Endothelial cell of umbilical vein (primary cell): ENCODE results near the gene EHMT1.

ENCODE experiments used
- CTCF ChIP-seq, 2 donors: IDR thresholded peaks; 1 replicate in 1 of 2; 2 replicates in 1 of 2; pipeline ENCODE4 v1.5.1; 2011; ENCODE audit warnings: low read length in 2 of 2, mild to moderate bottlenecking in 2 of 2, moderate library complexity in 2 of 2, control low read depth in 1 of 2, inconsistent platforms in 1 of 2, low read depth in 1 of 2; ENCODE audit not compliant: insufficient read depth in 1 of 2; ENCODE audit errors: extremely low read depth in 1 of 2
- EZH2 ChIP-seq: IDR thresholded peaks from 2 replicates; pipeline ENCODE4 v1.6.1; 2012; ENCODE audit warnings: borderline replicate concordance, low read depth, mild to moderate bottlenecking, moderate library complexity, low read length, inconsistent platforms; ENCODE audit not compliant: severe bottlenecking
- FOS ChIP-seq: IDR thresholded peaks from 2 replicates; pipeline ENCODE4 v1.6.1; 2011; ENCODE audit warnings: mild to moderate bottlenecking, low read length, moderate library complexity, borderline replicate concordance; ENCODE audit not compliant: insufficient read depth
- GATA2 ChIP-seq: IDR thresholded peaks from 2 replicates; pipeline ENCODE4 v1.7.0; 2011; ENCODE audit warnings: low read depth, mild to moderate bottlenecking, moderate library complexity, mixed read lengths, low read length; ENCODE audit not compliant: insufficient read length, insufficient read depth
- MAX ChIP-seq: IDR thresholded peaks from 2 replicates; pipeline ENCODE4 v1.6.1; 2011; ENCODE audit not compliant: insufficient read depth, insufficient read length
- MYC ChIP-seq: IDR thresholded peaks from one replicate; pipeline ENCODE4 v1.6.1; 2011; ENCODE audit warnings: mild to moderate bottlenecking, low read depth, low read length
- POLR2A ChIP-seq: IDR thresholded peaks from 2 replicates; pipeline ENCODE4 v1.6.1; 2012; ENCODE audit warnings: low read depth, mild to moderate bottlenecking, control low read depth, low read length
- POLR2AphosphoS5 ChIP-seq: IDR thresholded peaks from 2 replicates; pipeline ENCODE4 v1.6.1; 2012; ENCODE audit warnings: low read depth, mild to moderate bottlenecking, control low read depth, low read length, moderate library complexity; ENCODE audit not compliant: insufficient read depth

- no peak for TF ChIP-seq POLR2AphosphoS5
- no peak for TF ChIP-seq CTCF (IDR thresholded peaks at IDR 0.05; ENCODE audit: extremely low read depth in 1 of 2, insufficient read depth in 1 of 2, low read depth in 1 of 2, low read length in 2 of 2)
- TF ChIP-seq FOS, result no peak
- no peak for TF ChIP-seq EZH2
- no peak for TF ChIP-seq POLR2A
- TF ChIP-seq GATA2, result no peak
- no peak for TF ChIP-seq MAX
- no peak for TF ChIP-seq MYC
These were observed 194.4 kb downstream of the EHMT1 start for GRCh38 chr9:137813167-137813566.
